Measurements from ENCODE around the gene RNF212. TPM values are rescaled to one million over a fixed set of nuclear protein-coding genes. Genes with fewer than 3 reads are reported as not detected.

RNF212 gene
- total RNA-seq, 2 donors from 2014 or later, result 1.6 to 2.9 TPM

GRCh38 chr4:1043651-1044468 lies 69.5 kb downstream of the RNF212 start:
- DNase-seq (peak; percentile 53 to 78), ATAC-seq (no peak)
- intact Hi-C loops (cut with DNase I, micrococcal nuclease), result no loop called here

GRCh38 chr4:1043162-1043561 lies 70.2 kb downstream of the RNF212 start:
- intact Hi-C loops (cut with DNase I, micrococcal nuclease), result no loop called here
- ATAC-seq (no peak), DNase-seq (no peak)

- DNase-seq, result no peak
Measured at GRCh38 chr4:1042352-1043055, 70.9 kb downstream of the RNF212 start.

GRCh38 chr4:1041936-1042330 lies 71.4 kb downstream of the RNF212 start:
- DNase-seq (no peak), ATAC-seq (no peak)
- intact Hi-C loops (cut with DNase I, micrococcal nuclease), result no loop called here

More at GRCh38 chr4:1042352-1043055, 70.9 kb downstream of the RNF212 start:
- ATAC-seq, result no peak
- intact Hi-C loops (cut with DNase I, micrococcal nuclease), result no loop called here

- ATAC-seq (peak; percentile 10), DNase-seq (no peak)
- intact Hi-C loops (cut with DNase I, micrococcal nuclease), result no loop called here
Measured at GRCh38 chr4:1041147-1041935, 72.0 kb downstream of the RNF212 start.

- no peak for DNase-seq
- intact Hi-C loops (cut with DNase I, micrococcal nuclease), result no loop called here
Measured at GRCh38 chr4:1040344-1041146, 72.8 kb downstream of the RNF212 start.

GRCh38 chr4:1039493-1040343 lies 73.6 kb downstream of the RNF212 start:
- intact Hi-C loops (cut with DNase I, micrococcal nuclease), result no loop called here
- ATAC-seq, result peak; percentile 51
- no peak for DNase-seq

More at GRCh38 chr4:1040344-1041146, 72.8 kb downstream of the RNF212 start:
- no peak for ATAC-seq

- DNase-seq, result no peak
- ATAC-seq, result no peak
- intact Hi-C loops (cut with DNase I, micrococcal nuclease), result no loop called here
Measured at GRCh38 chr4:1038948-1039492, 74.3 kb downstream of the RNF212 start.

- intact Hi-C loops (cut with DNase I, micrococcal nuclease), result no loop called here
- no peak for ATAC-seq
- DNase-seq, result no peak
Measured at GRCh38 chr4:1036976-1037810, 76.2 kb downstream of the RNF212 start.

GRCh38 chr4:1036095-1036494 lies 77.3 kb downstream of the RNF212 start:
- ATAC-seq, result no peak
- no peak for DNase-seq
- intact Hi-C loops (cut with DNase I, micrococcal nuclease), result no loop called here

- DNase-seq (peak in 1 of 2 donors; percentile 44), ATAC-seq (peak; percentile 69)
- intact Hi-C loops (cut with DNase I, micrococcal nuclease), result no loop called here
Measured at GRCh38 chr4:1035510-1035909, 77.9 kb downstream of the RNF212 start.

- ATAC-seq (peak; percentile 20), DNase-seq (peak in 1 of 2 donors; percentile 38)
- intact Hi-C loops (cut with DNase I, micrococcal nuclease), result no loop called here
Measured at GRCh38 chr4:1033840-1034551, 79.4 kb downstream of the RNF212 start.

GRCh38 chr4:1032861-1033260 lies 80.5 kb downstream of the RNF212 start:
- intact Hi-C loops (cut with DNase I, micrococcal nuclease), result no loop called here
- DNase-seq, result no peak

GRCh38 chr4:1031956-1032795 lies 81.2 kb downstream of the RNF212 start:
- DNase-seq (peak in 1 of 2 donors; percentile 36), ATAC-seq (peak; percentile 43)
- intact Hi-C loops (cut with DNase I, micrococcal nuclease), result no loop called here

More at GRCh38 chr4:1032861-1033260, 80.5 kb downstream of the RNF212 start:
- ATAC-seq, result no peak

- DNase-seq, result no peak
- no peak for ATAC-seq
- intact Hi-C loops (cut with DNase I, micrococcal nuclease), result no loop called here
Measured at GRCh38 chr4:1031346-1031745, 82.0 kb downstream of the RNF212 start.
